Stimulated activated CD8-positive, alpha-beta memory T cell treated with anti-CD3 and anti-CD28 coated beads, Interleukin-7, amount 100 ng/mL, for 1 hour (primary cell): Measurements from ENCODE around the gene HMGXB4.

Experiments used
- DNase-seq, 2 donors: peaks; one replicate each; pipeline ENCODE4 v3.0.0-alpha.2; 2020; ENCODE audit warnings: low read depth in 2 of 2

The HMGXB4 gene

DNA sequence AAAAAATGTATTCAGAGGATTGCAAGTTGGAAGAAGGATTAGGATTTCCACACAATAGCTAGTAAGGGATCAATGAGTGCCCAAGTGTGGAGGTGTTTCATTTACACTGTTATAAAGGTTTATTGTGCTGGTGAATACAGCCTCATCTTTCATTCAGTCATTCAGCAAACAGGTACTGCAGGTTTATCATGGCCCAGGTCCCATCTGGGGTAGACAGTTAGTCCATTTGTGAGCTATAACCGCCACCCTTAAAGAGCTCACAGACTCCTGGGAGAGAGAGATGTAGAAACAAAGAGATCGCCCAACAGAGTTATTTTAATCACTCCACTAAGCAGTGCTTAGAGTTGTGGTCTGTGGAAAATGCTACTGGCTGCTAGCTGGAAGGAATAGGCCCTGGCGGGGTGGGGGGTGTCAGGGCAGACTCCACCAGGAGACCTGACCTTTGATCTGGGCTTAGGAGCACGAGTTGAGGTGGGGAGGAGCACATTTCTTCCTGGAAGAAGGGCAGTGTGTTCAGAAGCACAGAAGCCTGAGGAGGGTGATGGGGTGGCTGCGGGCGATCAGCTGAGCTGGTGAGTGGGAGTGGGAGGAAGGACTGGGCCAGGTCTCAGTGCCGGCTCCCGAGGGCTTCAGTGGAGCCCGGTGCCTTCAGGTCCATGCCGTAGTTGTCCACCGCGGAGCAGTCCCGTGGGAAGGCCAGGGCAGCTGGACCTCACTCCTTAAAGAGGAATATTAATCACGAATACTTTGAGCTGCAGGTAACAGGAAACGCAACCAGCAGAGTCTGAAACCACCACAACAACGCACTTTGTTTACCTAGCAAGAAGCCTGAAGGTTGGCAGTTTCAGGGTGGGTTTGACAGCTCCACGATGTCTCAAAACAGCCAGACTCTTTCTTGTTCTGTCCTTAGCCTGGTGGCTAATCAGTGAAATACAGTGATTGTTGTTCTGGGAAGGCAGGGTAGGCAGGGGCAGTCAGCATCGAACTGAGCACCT, 53.6 kb downstream of the HMGXB4 start:
- DNase-seq = no peak

DNA sequence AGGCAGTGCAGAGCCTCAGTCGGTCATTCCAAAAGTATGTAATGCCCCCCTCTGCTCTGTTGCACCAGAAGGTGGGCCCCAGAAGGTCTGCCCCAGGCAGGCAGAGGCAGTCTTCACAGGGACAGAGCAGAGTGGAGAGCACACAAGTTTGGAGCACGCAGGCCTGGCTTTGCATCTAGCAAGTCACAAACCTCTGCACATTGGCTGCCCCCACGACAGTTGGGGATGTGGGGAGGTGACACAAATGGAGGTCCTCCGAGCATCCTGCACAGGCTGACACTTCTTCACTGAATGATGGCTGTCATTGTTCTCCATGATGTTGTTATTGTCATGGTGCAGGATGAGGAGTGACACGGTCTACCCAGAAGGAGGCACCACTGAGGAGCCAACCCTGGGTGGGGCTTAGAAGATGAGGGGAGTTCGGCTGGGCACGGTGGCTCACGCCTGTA, 54.3 kb downstream of the HMGXB4 start:
- no peak for DNase-seq

DNA sequence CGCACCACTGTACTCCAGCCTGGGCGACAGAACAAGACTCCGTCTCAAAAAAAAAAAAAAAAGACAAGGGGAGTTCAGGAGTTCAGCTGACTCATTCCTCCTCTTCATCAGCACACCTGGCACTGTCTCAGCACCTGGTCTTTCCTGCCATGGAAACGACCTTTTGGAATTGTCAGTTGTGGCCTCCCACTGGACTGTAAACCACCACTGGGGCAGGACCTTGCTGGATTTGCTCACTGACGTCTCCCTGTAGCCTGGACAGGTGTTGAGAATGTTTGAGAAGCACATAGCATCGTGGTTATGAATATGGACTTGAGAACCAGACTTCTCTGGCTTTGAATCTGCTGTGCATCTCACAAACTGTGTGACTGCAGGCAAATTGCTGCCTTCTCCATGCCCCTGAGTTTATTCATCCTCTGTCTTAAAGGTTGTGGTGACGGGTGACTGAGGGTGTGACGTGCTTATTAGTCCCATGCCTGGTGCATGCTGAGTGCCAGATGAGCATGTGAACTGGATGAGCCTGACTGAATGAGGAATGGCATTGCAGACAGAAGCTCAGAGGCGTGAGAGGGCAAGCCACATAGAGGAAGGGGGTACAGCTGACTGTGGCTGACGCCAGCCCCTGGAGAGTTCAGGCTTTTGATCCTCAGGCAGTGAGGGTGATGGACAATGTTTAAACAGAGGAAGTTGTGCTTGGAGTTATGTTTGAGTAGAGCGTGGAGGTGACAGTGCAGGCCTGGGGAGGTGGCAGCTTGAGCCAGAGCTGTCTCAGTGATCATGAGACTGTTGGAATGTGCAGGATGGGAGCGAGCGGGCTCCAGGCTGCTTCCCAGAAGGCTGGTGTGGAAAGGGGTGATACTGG, 55.1 kb downstream of the HMGXB4 start:
- DNase-seq = no peak

DNA sequence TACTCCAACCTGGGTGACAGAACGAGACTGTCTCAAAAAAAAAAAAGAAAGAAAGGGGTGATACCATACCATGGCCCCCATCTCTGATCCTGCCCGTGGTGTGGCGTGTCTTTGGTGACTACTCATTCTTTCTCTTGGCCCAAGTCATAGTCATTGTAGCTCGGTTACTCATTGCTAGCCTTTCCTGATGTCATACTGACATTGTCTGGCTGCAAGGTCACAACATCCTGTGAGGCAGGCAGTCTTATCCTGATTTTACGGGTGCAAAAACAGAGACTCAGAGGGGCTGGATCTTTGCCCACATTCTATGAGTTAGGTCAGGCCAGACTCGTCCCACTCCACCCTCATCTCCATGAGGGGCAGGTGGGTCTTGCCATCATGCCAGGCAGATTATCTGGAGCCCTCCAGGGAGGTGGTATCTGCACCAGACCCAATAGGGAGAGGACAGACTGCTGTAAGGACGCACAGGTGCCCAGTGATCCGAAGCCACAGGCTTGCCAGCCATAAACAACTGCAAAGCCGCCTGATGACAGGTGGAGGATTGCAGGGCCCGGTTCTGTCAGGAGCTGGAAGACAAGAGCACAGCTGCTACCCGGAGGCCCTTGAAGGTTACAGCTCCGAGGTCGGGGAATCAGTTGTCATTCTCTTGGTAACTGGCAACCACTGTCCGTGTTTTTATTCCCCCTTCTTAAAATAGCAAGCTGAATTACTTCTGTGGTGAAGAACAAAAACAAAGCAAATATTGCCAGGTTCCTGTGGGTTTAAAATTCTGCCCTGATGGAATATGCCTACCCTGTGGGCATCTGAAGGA, 56.2 kb downstream of the HMGXB4 start:
- no peak for DNase-seq

DNA sequence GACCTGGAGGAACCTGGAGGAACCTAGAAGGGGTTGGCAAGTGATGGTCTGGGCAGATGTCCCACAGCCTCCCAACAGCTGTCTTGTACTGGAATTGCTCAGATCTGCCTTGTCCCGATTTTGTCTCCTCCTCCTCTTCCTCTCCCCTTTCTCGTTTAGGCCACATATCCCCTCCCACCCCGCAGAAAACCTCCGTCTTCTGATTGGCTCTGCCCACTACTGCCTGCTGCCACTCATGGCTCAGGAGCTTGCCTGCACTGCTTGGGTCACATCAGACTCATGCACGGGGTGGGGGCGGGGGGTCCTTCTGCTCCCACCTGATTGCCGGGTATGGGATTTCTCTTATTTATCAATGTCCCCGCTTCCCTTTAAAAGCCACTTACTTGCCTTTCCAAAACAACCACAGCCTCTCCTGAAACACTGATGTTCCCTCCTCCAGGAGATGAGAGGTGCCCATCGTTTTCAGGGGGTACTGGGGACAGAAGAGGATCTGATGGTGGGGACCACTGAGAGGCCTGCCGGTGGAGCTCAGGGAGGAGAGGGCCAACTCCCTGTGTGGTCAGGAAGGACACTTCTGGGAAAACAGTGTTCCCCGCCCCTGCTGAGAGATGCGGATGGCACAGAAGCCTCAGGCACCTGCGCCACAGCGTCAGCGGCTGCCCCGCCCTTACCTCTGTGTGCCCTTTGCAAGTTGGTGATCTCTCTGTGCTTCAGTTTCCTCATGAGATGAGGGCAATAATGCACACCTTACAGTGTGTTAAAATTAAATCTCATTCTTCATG, 57.1 kb downstream of the HMGXB4 start:
- no peak for DNase-seq

DNA sequence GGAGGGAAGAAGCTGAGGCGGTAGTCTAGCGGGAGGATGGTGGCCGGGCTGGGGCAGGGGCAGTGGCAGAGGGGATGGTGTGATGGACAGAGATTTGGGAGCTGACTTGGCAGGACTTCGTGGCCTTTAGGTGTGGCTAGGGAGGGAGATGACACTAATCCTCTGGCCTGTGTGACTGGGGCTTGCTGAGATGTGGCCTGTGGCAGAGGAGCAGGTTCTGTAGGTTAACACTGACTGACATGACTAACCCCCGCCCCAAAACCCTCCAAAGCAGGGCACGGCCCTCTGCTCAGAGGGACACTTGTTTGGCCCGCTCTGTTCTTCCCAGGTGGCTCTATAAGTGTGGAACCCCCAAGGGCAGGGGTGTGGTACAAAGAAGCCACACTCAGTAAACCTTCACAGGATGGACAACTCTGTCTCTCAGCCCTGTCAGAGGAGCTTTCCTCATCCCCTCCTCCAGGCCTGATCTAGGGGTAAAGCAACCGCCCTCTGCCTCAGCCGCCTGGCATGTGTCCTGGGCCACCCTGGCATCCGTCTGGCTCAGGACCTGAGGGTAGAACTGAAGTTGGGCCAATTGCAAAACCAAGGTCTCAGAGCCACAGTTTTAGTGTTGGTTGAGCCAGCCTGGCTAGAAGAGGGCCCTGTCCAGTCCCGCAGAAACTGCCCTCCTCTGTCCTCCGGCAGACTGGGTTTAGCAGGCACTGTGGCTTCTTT, 58.0 kb downstream of the HMGXB4 start:
- no peak for DNase-seq

DNA sequence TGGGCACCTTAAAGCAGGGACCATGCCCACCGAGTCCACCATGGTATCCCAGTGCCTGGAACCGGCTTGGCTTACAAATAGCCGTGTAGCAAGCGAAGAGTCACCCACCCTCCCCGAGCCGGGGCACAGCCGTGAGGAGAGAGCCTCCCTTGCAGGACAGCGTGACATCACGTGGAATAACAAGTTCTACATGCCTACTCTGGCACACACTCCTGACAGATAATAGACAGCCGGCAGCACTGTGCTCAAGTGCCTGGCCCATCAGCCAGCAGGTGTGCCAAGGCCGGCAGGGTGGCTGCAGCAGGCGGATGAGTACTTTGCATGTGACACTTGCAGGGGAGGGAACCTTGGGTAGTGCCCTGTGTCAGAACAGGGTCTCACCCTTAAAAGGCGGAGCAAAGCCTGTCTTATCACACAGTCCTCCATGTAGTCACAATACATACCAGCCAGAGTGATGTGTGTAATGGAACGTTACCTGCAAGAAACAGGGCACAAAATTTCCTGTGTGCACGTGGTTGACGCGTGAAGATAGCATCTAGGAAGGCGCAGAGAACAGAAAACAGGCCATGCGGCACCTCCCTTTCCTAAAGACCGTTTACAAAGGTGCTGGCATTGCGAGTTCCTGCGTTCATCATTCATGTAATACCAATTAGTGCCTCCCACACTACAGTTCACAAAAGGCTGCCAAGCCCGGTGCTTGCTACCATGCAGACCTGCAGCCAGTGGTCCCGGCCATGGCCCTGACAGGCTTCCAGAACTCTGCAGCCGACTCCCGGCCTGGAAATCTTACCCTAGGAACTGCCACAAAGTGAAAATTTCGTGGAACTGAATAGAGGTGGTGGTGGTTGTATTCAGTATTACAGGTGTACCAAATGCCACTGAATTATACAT, 58.8 kb downstream of the HMGXB4 start:
- DNase-seq = no peak

DNA sequence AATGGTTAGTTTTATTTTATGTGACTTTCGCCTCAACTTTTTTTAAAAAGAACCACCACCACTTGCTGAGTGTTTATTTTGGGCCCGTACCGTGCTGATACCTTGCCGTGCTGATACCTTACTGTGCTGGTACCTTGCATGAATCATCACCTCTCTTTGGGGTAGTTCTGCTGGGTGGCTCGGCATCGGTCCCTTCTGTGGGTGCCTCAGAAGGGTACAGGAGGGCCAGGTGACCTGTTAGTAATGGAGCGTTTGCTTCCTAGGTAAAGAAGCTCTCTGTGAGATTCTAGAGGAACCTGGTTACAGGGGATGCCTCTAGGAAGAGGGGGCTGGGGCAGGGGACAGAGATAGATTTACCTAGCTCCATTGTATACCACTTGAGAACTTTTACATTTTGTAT, 59.5 kb downstream of the HMGXB4 start:
- no peak for DNase-seq

DNA sequence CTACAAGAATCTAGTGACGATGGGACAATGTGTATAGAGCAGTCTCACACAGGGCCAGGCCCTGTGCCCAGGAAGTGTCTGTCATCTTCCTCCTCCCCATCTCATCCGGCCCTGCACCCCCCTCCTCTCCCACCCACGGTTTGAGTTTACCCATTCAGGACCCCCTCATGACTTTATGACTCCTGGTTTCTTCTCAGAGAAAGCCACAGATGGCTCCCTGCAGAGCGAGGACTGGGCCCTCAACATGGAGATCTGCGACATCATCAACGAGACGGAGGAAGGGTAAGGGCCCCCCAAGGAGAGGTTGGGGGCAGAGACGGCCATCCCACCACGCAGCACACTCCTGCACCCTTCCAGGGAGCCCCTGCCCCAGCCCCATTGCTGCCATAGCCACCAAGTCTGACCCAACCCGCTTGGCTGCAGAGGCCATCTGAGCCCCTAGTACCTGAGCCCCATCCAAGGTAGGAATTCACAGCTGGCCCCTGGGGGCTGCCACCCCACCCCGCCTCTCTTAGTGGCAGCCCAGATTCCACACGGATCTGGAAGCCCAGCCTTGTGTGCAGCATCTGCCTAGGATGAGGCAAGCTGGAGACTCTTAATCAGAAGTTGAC, 60.5 kb downstream of the HMGXB4 start:
- no peak for DNase-seq

DNA sequence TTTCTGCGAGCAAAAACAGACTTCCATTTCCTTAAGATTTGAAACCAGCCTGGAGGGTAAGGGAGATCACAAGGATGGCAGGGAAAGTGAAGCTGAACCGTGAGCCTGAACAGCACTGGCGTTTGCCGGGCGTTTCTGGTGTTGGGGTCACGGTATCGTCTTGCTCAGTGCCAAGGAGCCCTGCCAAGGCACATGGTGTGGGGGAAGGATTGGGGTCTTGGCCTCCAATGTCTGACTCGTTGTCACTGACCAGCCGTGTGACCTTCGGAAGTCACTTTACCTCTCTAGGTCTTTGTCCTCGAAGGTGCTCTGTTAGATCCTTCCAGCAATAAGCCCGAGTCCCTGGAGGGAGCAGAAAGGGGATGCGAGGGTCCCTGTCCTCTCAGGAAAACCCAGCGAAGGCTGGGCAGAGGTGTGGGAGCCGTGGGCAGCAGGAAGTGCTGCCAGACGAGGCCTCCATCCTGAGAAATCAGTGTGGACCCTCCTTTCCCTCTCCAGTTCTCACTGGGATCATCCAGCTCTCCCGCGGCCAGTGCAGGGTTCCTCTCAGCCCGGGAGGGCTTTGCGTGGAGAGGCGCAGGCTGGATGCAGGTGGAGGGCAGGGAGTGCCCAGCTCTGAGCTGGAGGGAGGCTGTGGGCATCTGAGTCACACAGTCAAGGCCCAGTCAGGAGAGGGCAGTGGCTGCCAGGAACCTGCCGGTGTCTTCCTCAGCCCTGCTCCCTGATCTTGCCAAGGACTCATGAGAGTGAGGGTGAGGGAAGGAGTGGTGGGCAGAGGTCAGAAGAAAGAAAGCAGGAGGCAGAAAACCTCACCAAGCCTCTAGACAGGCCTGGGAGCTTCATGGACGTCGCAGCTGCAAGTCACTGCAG, 61.3 kb downstream of the HMGXB4 start:
- DNase-seq = no peak

DNA sequence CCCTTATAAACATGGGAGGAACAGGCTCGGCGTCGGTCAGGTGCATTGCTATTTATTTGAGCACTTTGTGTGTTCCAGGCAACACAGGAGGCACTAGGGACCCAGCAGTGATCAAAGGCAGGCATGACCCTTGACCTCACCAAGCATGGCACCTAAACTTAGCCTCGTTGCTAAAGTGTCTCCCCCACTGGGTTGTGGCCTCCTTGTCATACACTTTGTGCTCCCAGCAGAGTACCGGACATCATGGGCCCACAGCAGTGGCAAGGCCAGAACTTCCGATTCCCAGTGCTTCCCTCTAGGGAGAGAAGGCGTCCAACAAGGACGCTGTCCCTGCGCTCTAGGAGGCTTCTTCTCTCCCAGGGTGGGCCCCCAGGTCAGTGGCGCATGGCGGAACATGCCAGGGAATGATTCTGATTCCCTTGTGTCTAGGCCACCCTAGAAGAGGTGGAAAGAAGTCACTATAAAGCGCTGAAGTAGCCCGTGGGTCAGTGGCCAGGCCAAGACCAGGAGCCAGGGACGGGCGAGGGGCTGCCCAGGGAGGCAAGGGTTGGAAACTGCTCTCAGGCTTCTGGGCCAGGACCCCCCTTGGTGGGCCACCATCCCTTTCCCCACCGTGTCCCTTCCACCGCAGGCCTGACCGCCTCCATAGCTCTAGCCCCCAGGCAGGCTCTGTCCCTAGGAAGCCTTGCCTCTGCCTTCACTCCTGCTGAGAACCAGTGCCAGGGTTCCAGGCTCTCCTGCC, 62.1 kb downstream of the HMGXB4 start:
- no peak for DNase-seq

DNA sequence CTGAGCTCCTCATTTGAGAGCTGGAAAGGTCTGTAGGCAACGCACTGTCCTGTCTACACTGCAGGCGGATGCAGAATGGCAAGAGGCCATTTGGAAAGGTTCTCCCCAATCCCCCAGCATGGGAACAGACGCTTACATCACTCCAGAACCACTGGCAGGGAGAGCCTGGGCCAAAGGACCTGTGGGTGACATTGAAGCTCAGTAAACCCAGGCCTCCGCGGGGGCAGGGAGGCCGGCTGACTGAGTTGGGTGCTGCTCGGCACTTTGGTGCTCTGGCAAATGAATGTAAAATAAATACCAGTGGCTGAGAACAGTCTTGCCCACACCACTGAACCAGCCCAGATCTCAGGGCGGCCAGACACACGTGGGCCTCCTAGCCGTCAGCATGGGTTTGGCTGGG, 64.8 kb downstream of the HMGXB4 start:
- no peak for DNase-seq

DNA sequence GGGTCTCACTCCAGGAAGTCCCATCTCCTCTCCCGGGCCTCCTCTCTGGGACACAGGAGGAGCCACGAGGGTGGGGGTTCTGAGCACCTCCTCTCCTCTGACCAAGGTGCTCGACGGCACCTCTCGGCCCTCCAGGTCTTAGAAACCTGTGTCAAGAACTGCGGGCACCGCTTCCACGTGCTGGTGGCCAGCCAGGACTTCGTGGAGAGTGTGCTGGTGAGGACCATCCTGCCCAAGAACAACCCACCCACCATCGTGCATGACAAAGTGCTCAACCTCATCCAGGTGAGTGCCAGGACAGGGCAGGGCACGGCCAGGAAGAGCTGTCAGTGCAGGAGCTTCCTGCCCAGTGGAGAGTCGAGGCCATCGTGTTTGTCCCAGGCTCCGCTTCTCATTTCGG, 65.6 kb downstream of the HMGXB4 start:
- no peak for DNase-seq

DNA sequence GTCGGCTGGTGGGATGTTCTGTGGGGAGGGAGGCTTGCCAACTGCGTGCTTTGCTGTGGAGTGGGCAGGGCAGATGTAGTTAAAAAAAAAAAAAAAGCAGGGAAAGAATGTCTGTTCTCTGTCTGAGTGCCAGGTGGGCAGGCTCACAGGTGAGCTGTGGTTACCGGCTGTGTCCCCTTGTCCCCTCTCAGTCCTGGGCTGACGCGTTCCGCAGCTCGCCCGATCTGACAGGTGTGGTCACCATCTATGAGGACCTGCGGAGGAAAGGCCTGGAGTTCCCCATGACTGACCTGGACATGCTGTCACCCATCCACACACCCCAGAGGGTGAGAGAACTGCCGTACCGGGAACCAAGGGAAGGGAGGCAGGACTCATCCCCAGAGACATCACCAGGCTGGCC, 66.0 kb downstream of the HMGXB4 start:
- no peak for DNase-seq

DNA sequence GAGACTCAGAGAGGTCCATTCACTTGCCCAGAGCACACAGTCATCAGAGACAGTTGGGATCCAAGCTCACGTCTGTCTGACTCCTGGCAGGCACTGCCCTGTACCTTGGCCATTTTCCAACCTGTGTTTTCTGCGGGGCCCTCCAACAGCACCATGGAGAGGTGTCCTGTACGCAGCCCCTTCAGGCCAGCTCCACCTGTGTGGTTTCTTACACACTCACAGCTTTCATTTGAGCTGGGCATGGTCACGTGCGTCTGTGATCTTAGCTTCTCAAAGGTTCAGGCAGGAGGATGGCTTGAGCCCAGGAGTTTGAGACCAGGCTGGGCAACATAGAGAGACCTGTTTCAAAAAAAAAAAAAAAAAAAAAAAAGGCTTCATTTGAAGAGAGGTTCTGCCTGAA, 66.8 kb downstream of the HMGXB4 start:
- no peak for DNase-seq

DNA sequence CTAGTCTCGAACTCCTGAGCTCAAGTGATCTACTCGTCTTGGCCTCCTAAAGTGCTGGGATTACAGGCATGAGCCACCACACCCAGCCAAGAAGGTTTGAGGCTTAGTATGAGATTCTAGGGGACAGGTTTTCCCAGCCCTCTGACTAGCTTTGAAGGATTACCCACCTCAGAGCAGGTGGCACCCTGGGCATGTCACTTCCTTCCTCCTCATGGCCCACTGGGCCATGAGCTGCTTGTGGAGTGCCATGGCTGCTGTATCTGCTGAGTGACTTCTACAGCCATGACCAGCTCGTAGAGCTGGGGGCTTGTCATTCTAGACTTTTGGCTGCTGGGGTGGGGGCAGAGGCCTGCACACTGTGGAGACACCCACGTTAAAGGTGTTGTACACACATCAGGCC, 67.5 kb downstream of the HMGXB4 start:
- DNase-seq = no peak

DNA sequence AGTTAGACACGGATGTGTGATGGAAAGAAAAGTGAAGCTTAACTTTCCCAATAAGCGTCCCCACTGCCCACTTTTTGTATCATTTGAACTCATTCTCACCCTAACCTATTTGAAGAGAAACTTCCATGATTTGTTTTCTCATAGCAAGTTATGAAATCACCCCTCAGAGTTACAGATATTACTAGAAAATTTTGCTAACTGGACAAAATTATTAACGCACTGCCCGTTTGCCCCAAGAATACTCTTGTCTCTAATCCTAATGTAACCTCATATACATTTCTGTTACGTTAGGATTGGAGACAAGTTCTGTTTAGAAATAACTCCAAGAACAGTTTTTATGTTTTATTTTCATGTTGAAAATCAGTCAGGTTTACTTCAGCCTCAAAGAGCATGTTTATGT, 67.9 kb downstream of the HMGXB4 start:
- no peak for DNase-seq
